Astrocyte (in vitro differentiated cells and primary cell): ENCODE results near the gene MLPH.

ENCODE experiments used
- EZH2 ChIP-seq: IDR thresholded peaks from 2 replicates; pipeline ENCODE4 v1.6.1; 2012; ENCODE audit warnings: mild to moderate bottlenecking, low read length, inconsistent platforms; ENCODE audit not compliant: insufficient read depth
- TF ChIP-seq, protein P1 (sequence below): IDR thresholded peaks from 2 replicates; pipeline ENCODE4 v1.5.1; 2011; ENCODE audit warnings: low read depth, mild to moderate bottlenecking, inconsistent platforms, low read length, moderate library complexity; ENCODE audit not compliant: insufficient read depth

DNA sequence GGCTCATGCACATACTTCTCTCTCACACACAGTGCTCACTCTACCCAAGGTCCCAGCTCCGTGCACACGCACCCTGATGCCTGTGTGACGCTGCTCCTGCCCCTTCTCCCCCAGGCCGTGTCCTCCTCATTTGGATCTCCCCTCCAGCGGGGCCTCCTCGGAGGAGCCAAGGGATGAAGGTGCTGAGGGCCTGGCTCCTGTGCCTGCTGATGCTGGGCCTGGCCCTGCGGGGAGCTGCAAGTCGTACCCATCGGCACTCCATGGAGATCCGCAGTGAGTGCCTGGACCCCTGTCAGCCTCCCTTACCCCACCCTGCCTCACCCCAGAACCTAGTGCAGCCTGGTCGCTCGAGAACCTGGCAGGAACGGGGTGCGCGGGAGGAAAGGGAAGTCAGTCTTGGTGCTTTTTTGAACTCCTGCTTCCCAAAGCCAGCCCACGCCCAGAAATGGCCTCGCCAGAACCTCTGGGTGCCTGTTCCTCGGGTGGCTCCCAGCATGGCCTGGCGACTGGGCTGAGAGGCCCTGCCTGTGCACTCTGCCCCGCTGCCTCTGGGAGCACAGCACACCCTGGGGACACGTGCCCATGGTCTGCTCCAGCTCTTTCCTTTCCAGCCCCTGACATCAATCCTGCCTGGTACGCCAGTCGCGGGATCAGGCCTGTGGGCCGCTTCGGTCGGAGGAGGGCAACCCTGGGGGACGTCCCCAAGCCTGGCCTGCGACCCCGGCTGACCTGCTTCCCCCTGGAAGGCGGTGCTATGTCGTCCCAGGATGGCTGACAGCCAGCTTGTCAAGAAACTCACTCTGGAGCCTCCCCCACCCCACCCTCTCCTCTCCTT is 79.6 kb downstream of the MLPH start, which contains the start of gene PRLH:
- TF ChIP-seq, protein P1, sequence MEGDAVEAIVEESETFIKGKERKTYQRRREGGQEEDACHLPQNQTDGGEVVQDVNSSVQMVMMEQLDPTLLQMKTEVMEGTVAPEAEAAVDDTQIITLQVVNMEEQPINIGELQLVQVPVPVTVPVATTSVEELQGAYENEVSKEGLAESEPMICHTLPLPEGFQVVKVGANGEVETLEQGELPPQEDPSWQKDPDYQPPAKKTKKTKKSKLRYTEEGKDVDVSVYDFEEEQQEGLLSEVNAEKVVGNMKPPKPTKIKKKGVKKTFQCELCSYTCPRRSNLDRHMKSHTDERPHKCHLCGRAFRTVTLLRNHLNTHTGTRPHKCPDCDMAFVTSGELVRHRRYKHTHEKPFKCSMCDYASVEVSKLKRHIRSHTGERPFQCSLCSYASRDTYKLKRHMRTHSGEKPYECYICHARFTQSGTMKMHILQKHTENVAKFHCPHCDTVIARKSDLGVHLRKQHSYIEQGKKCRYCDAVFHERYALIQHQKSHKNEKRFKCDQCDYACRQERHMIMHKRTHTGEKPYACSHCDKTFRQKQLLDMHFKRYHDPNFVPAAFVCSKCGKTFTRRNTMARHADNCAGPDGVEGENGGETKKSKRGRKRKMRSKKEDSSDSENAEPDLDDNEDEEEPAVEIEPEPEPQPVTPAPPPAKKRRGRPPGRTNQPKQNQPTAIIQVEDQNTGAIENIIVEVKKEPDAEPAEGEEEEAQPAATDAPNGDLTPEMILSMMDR = no peak
- TF ChIP-seq EZH2 = no peak
